ENCODE results near the gene LPCAT2.

LPCAT2 gene

DNA sequence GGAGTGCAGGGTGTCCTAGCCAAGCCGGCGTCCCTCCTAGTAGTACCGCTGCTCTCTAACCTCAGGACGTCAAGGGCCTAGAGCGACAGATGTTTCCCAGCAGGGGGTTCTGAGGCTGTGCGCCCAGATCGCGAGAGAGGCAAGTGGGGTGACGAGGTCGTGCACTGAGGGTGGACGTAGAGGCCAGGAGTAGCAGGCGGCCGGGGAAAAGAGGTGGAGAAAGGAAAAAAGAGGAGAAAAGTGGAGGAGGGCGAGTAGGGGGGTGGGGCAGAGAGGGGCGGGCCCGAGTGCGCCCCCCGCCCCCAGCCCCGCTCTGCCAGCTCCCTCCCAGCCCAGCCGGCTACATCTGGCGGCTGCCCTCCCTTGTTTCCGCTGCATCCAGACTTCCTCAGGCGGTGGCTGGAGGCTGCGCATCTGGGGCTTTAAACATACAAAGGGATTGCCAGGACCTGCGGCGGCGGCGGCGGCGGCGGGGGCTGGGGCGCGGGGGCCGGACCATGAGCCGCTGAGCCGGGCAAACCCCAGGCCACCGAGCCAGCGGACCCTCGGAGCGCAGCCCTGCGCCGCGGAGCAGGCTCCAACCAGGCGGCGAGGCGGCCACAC lies 29.9 kb upstream of the LPCAT2 start, which contains the start of gene MMP2:
MMP2 (plus strand) TSS at position 372 of the 603 bp plus-strand sequence. CDS start 282 bp downstream, outside the sequence.
- H3K4me3 ChIP-seq (ENCODE audit: low read length) = no peak within 1 kb of the TSS
- DNase-seq (ENCODE audit: low read depth, low spot score) = no peak

DNA sequence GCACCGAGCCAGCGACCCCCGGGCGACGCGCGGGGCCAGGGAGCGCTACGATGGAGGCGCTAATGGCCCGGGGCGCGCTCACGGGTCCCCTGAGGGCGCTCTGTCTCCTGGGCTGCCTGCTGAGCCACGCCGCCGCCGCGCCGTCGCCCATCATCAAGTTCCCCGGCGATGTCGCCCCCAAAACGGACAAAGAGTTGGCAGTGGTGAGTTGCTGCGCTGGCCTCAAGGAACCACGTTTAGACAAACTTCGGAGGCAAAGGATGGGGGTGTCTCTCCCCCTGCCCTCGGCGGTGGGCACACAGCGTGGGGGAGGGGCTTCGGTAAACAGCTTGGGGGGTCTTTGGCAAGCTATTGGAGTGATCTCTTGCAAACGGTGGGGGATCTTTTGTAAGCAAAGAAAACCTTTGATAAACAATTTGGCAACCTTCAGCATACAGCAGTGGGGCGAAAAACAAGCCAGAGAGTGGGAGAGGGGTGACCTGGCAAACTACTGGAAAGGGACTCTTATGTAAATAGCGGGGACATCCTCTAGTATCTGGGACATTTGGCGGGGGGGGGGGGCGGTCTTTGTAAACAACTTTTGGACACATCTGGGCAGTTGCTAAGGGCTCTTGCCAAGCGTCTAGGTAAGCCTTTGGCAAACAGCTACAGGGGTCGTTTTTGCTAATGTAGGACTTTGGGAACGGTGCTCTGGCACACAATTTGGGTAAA lies 29.3 kb upstream of the LPCAT2 start:
- DNase-seq (ENCODE audit: low read depth, low spot score) = no peak
- no peak overlapping the region for H3K4me3 ChIP-seq (ENCODE audit: low read length)

DNA sequence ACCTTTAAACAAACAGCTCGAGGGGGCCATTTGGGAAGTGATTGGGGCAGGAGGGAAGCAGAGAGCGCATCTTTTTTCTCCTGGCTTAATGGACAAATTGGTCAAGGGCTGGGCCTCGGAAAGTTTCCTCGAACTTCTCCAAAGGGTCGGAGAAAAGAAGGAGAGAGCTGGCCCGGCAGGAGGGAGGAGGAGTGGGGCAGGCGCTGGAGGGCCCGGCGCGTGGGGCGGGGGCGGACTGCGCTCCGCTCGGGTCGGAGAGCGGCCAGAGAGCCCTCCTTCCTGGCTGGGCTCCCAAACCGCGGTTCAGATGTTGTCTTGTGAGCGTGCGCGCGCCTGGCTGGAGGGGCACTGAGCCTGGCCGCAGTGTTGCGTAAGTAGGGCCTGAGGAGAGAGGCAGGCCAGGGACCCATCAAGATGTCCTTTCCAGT lies 28.6 kb upstream of the LPCAT2 start:
- DNase-seq (ENCODE audit: low read depth, low spot score) = no peak
- no peak overlapping the region for H3K4me3 ChIP-seq (ENCODE audit: low read length)

DNA sequence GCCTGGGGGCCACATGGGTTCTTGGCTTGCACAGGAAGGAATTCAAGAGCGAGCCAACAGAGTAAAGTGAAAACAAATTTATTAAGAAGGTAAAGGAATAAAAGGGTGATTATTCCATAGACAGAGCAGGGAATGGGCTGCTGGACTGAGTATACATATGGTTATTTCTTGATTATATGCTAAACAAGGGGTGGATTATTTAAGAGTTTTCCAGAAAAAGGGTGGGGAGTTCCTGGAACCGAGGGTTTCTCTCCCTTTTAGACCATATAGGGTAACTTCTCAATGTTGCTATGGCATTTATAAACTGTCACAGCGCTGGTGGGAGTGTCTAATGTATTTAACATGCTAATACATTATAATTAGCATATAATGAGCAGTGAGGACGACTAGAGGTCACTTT lies 27.8 kb upstream of the LPCAT2 start:
- no peak for DNase-seq (ENCODE audit: low read depth, low spot score)
- no peak overlapping the region for H3K4me3 ChIP-seq (ENCODE audit: low read length)

DNA sequence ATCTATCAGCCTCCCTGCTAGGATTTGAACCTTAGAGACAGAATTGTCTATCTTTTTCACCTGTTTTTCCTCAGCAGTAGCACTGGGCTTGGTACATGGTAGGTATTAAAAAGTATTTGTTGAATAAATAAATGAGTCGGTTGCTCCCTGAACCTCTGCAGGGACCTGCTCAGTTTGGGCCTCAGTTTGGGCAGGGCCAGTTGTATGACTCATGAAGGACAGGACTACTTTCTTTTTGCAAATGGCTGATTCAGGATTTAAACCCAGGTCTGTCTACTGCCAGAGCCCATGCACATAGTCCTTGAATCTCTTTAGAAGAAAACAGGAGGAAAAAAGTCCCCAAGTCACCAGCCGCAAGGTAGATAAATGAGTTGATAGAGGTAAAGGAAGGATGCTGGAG lies 26.8 kb upstream of the LPCAT2 start:
- no peak overlapping the region for H3K4me3 ChIP-seq (ENCODE audit: low read length)
- DNase-seq (ENCODE audit: low read depth, low spot score) = no peak

DNA sequence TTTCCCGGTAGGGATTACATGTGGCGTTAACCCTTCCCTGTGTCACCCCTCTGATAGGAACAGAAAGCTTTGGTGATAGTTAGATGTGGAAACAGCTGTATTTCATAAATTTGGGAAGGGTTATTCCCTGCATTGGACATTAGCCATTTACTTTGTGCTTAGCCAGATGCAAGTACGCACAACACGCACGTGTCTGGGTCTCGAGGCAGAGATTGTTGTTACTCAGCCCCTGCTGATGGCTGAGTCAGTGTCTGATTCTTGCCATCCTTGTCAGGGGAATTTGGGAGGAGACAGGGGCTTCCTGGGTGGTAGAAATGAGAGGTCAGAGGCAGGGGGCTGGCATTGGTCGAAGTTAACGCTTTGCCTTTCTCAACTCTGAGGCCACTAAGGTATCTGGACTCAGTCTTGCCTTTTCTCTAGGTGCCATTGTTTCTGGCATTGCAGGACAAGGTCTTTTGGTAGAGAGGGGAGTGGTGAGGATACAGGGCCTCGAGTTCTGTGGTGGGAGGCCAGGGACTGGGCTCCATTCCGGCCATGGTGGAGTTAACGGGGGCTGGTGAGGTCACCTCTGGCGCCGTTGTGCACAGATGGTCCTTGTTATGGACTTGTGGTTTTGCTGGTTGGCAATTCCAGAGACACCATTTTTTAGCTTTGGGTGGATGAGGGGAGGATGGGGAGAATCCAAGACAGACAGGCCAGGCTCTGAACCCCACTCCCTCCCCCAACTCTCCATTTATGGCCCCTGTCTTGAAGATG lies 21.6 kb upstream of the LPCAT2 start:
- no peak for DNase-seq (ENCODE audit: low read depth, low spot score)
- no peak overlapping the region for H3K4me3 ChIP-seq (ENCODE audit: low read length)

DNA sequence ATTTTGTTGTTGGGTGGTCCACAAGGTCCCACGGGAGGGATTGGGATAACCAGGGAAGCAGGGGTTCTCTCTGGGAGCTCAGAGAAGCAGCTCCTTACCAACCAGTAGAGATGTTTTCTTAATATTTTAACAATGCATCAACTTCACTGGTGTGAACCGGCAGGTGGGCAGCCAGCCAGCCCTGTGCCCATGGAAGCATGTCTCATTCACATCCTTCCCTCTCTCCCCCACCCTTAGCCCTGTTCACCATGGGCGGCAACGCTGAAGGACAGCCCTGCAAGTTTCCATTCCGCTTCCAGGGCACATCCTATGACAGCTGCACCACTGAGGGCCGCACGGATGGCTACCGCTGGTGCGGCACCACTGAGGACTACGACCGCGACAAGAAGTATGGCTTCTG lies 20.6 kb upstream of the LPCAT2 start:
- no peak for DNase-seq (ENCODE audit: low read depth, low spot score)

DNA sequence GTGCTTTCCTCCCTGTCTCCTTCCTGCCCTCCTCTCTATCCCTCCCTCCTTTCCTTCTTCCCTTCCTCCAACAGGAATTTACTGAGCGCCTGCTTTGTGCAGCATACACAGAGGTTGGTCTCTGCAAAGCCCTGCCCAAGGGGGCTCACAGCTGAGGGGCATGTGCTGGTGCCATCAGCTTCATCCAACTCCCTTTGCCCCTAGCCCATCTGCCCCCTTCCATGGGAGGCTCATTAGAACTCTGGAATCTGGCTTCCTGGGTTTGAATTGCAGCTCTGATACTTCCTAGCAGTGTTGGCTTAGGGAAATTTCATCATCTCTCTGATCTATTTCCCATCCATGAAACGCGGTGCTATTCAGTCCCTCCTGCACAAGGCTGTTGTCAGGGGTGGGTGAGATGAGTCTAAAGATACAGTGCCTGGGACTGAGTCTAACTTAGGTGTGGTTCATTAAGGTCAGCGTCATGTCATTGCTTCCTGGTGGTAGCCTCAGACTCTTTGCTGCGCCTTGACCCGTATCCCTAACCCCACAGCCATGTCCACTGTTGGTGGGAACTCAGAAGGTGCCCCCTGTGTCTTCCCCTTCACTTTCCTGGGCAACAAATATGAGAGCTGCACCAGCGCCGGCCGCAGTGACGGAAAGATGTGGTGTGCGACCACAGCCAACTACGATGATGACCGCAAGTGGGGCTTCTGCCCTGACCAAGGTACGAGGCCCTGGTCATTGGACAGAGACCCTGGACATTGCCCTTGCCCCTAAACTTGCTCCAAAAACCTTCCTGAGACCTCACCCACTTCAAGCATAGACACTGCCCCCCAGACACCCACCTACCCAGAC lies 19.5 kb upstream of the LPCAT2 start:
- no peak overlapping the region for H3K4me3 ChIP-seq (ENCODE audit: low read length)
- no peak for DNase-seq (ENCODE audit: low read depth, low spot score)

More for the DNA sequence above, 20.6 kb upstream of the LPCAT2 start:
- no peak overlapping the region for H3K4me3 ChIP-seq (ENCODE audit: low read length)

DNA sequence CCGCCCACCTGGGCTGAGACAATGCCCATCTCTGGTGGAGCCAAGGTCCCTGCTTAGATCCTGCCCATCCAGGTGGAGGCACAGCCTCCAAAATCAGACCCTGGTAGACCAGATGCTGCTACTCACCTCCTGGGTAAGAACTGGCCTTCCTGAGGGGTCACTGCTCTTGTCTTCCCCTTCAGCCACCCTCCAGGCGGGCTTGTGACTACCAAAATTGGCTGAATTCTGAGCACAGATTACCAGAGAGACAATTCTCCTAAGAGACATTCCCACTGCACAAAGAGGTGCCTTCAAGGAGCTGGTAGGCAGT lies 19.0 kb upstream of the LPCAT2 start:
- H3K4me3 ChIP-seq (ENCODE audit: low read length) = no peak overlapping the region
- DNase-seq (ENCODE audit: low read depth, low spot score) = no peak

DNA sequence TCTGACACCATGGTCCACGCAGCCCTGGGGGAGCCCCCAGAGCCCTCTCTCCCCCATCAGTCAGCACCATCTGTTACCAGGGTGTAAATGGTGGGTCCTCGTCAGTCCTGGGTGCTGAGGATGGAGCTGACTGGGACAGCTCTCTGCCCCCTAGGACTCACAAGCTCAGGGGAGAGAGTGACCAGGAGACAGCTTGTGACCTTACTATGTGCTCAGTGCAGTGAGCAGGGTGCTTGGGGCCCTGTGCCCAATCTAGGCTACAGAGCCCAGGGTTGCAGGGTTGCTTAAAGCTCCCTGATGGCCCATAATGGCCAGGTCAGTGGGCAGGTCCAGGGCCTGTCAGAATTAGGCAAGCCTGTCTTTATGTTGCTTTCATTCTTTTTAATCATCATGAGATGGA lies 18.6 kb upstream of the LPCAT2 start:
- no peak for DNase-seq (ENCODE audit: low read depth, low spot score)

DNA sequence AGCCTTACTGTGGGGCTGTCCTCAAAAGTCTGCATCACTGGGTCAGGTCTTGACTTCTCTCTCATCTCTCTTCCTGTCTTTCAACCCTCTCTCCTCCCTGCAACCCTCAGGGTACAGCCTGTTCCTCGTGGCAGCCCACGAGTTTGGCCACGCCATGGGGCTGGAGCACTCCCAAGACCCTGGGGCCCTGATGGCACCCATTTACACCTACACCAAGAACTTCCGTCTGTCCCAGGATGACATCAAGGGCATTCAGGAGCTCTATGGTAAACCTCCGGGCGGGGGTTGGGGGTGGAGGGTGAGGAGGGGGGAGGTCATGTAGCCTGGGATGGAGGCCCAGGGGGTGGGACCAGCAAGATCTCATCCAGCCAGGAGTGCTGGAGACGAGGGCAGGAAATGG lies 17.2 kb upstream of the LPCAT2 start:
- DNase-seq (ENCODE audit: low read depth, low spot score) = no peak
- H3K4me3 ChIP-seq (ENCODE audit: low read length) = no peak overlapping the region

More for the DNA sequence above, 18.6 kb upstream of the LPCAT2 start:
- H3K4me3 ChIP-seq (ENCODE audit: low read length) = no peak overlapping the region

DNA sequence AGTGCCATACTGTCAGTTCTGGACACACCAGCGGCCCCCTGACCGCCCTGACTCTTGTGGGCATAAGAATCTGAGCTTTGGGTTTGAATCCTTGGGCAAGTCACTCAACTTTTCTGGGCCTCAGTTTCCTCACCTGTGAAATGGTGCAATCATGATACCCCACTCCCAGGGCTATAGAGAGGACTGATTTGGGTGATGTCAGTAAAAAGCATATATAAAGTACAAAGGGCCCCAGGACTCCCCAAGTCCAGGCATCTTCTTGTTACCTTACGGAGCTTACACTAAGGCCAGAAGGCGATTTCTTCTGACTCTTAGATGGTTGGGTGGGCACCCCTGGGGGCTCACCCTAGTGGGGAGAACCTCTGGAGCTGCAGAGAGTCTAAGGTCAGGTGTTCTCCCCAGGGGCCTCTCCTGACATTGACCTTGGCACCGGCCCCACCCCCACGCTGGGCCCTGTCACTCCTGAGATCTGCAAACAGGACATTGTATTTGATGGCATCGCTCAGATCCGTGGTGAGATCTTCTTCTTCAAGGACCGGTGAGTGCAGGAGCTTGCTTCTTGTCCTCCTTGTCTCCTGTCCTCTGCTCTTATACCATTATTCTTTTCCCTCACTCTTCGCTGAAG lies 16.0 kb upstream of the LPCAT2 start:
- no peak for DNase-seq (ENCODE audit: low read depth, low spot score)
- H3K4me3 ChIP-seq (ENCODE audit: low read length) = no peak overlapping the region

DNA sequence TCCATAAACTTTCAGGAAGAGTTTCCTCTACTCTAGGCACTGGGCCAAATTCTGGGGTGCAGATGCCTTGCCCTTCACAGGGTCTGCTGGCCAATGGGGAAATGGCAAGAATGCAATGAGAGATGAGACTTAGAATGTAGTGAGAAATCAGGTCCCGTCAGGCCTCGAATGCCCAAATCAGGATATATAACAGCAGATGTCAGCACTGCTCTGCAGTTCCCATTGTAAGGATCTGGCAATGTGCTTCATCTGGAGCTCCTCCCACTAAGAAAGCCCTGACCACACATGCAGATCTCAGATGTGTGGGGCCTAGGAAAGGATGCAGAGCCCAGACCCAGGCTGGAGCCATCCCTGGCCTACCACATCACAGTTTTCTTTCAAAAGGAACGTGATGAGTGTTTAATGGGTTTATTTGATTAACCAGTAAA lies 13.9 kb upstream of the LPCAT2 start:
- no peak for DNase-seq (ENCODE audit: low read depth, low spot score)
- H3K4me3 ChIP-seq (ENCODE audit: low read length) = no peak overlapping the region

DNA sequence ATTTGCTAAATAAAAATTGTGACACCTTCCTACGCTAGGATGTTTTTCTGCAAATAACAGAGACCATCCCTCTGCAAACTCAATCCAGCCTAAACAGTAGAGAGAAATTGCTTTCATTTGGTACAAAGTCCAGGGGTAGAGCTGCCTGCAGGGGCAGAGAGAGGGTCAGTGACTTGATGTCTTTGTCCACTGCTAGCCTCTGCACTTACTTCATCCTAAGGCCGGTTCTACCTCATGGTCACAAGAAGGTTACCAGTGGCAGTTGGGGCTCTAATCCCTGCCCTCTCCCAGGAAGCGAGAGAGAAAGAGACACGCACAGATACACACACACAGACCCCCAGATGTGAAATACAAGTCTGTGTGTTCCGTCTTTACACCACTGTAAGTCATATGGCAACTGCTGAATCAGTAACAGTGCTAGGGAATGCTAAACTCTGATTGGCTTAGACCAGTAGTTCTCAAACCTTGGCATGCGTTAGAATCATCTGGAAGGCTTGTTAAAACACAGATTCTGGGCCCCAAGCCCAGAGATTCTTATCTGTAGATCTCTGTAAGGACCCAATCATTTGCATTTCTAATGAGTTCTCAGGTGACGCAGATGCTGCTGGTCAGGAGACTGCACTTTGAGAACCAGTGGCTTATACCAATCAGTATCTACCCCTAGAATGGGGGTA lies 13.1 kb upstream of the LPCAT2 start:
- DNase-seq (ENCODE audit: low read depth, low spot score) = no peak
- H3K4me3 ChIP-seq (ENCODE audit: low read length) = no peak overlapping the region

DNA sequence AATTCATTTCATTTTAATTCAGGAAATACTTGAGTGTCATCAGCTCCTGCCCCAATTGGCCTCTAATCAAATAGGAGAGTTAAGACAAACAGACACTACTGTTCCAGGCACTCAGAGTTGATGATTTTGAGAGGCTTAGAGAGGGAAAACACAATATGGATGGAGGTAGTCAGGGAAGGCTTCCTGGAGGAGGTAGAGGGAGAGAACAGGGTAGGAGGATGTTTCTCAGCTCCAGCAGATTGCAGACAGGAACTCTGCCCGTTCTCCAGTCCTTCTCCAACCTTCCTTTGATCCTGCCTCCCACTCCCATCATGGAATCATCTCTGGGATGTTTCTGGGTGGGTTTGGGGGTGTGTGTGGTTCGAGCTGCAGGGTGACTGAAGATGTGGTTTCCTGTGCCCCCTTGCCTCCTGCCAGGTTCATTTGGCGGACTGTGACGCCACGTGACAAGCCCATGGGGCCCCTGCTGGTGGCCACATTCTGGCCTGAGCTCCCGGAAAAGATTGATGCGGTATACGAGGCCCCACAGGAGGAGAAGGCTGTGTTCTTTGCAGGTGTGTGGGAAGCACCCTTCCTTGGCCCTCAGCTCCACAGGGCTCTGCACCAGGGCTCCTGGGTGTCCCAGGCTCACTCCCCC lies 12.2 kb upstream of the LPCAT2 start:
- no peak for DNase-seq (ENCODE audit: low read depth, low spot score)
- H3K4me3 ChIP-seq (ENCODE audit: low read length) = no peak overlapping the region

DNA sequence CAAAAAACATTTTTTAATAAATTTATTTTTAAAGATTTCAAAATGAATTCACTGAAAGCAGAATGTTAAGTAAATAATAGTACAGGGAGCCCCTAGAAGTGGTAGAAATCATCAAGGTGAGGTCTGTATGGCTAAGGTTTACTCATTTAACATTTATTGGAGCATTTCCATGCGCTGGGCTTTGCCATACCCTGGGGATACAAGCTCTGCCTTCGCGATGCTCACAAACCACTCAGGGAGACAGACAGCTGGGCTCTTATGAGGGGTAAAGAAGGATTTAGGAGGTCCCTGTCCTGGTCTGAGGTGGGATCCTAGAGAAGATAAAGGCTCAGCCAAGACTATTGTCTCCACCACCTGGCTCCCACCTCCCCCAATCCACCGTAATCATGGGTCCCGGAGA lies 11.3 kb upstream of the LPCAT2 start:
- no peak overlapping the region for H3K4me3 ChIP-seq (ENCODE audit: low read length)
- no peak for DNase-seq (ENCODE audit: low read depth, low spot score)

DNA sequence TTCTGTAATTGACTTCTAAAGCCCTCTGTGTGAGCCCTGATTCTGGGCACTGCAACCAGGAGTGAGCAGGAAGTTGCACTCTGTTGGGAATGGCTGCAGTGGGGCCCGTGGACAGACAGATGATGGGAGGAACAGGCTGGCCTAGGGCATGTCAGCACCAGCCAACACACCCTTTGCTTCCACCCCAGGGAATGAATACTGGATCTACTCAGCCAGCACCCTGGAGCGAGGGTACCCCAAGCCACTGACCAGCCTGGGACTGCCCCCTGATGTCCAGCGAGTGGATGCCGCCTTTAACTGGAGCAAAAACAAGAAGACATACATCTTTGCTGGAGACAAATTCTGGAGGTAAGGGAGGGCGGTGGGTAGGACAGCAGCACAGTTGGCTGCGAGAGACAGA lies 10.8 kb upstream of the LPCAT2 start:
- no peak overlapping the region for H3K4me3 ChIP-seq (ENCODE audit: low read length)
- no peak for DNase-seq (ENCODE audit: low read depth, low spot score)

DNA sequence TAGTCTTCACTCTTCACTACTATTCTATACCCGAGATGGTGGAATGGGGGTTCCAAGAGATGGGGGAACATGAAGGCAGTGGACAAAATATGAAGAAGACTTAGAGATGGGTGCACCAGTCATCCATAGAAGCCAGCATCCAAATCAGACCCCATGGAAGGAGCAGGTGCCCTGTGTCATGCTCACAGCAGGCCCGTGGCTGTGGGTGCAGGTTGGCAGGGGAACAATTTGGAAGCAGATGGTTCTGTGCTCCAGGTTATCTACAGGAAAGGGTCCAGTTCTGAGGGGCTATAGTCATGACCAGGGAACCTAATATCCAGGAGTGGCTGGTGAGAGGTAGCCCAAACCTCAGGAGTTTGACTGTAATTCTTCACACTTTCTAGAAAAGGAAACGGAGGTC lies 9.6 kb upstream of the LPCAT2 start:
- H3K4me3 ChIP-seq (ENCODE audit: low read length) = no peak overlapping the region
- DNase-seq (ENCODE audit: low read depth, low spot score) = no peak

All from Jurkat, Clone E6-1 (cell line).